CD14-positive monocyte (primary cell): Measurements from ENCODE around the gene ELP1. TPM values are rescaled to one million over a fixed set of nuclear protein-coding genes. Genes with fewer than 3 reads are reported as not detected.

Source experiments
- DNase-seq, 3 donors: peaks; one replicate each; pipeline ENCODE4 v3.0.0-alpha.2; 2011 to 2022
- H2AFZ ChIP-seq: 2 replicates; pipeline ENCODE4 v1.6.0; 2012; ENCODE audit warnings: mild to moderate bottlenecking, low read depth, low read length, inconsistent platforms; ENCODE audit not compliant: insufficient read depth, poor library complexity, severe bottlenecking
- H3K27ac ChIP-seq, 2 donors: 1 replicate in 1 of 2; 2 replicates in 1 of 2; pipeline ENCODE4 v1.5.1; 2012 to 2013; ENCODE audit warnings: low read length in 2 of 2, control low read depth in 1 of 2, inconsistent platforms in 1 of 2, low read depth in 1 of 2, mild to moderate bottlenecking in 1 of 2
- H3K27me3 ChIP-seq, 2 donors: one replicate each; pipeline versions ENCODE4 v1.6.0 to v1.6.1; 2011 to 2013; ENCODE audit warnings: low read length in 2 of 2; ENCODE audit not compliant: control insufficient read depth in 2 of 2, insufficient read depth in 2 of 2
- H3K36me3 ChIP-seq, 2 donors: replicated peaks in 1 of 2; 1 replicate in 1 of 2; 2 replicates in 1 of 2; pipeline versions ENCODE4 v1.5.1 to v1.6.1; 2012 to 2013; ENCODE audit warnings: low read length in 2 of 2, control low read depth in 1 of 2, inconsistent platforms in 1 of 2, mild to moderate bottlenecking in 1 of 2; ENCODE audit not compliant: insufficient read depth in 2 of 2, control insufficient read depth in 1 of 2
- H3K4me1 ChIP-seq, 2 donors: 1 replicate in 1 of 2; 2 replicates in 1 of 2; pipeline versions ENCODE4 v1.5.1 to v1.6.1; 2012 to 2013; ENCODE audit warnings: low read length in 2 of 2, control low read depth in 1 of 2, inconsistent platforms in 1 of 2, mild to moderate bottlenecking in 1 of 2, moderate library complexity in 1 of 2; ENCODE audit not compliant: insufficient read depth in 2 of 2, control insufficient read depth in 1 of 2
- H3K4me2 ChIP-seq: replicated peaks from 2 replicates; pipeline ENCODE3; 2012; ENCODE audit warnings: low read length, moderate library complexity, mild to moderate bottlenecking; ENCODE audit not compliant: poor library complexity, severe bottlenecking; ENCODE audit errors: extremely low read depth
- H3K4me3 ChIP-seq, 3 experiments: fragments of 200-600 bp in 1 of 3; sonication (generic) in 1 of 3; replicated peaks in 1 of 3; 1 replicate in 2 of 3; 2 replicates in 1 of 3; pipeline ENCODE4 v1.5.1; 2011 to 2013; ENCODE audit warnings: low read length in 3 of 3, mild to moderate bottlenecking in 3 of 3, control low read depth in 2 of 3, low read depth in 2 of 3, inconsistent platforms in 1 of 3, moderate library complexity in 1 of 3
- H3K79me2 ChIP-seq: 2 replicates; pipeline ENCODE4 v1.6.0; 2012; ENCODE audit warnings: mild to moderate bottlenecking, control low read depth, inconsistent platforms, low read length, moderate library complexity; ENCODE audit not compliant: insufficient read depth
- H3K9ac ChIP-seq: 2 replicates; pipeline ENCODE4 v1.6.0; 2017; ENCODE audit warnings: low read length, mild to moderate bottlenecking; ENCODE audit not compliant: insufficient read depth, poor library complexity, severe bottlenecking
- H3K9me3 ChIP-seq, 2 donors: replicated peaks in 1 of 2; 1 replicate in 1 of 2; 2 replicates in 1 of 2; pipeline versions ENCODE4 v1.5.1 to v1.6.1; 2012 to 2013; ENCODE audit warnings: low read length in 2 of 2, control low read depth in 1 of 2; ENCODE audit not compliant: control insufficient read depth in 1 of 2, insufficient read depth in 1 of 2
- H4K20me1 ChIP-seq: 2 replicates; pipeline ENCODE4 v1.6.0; 2012; ENCODE audit warnings: mild to moderate bottlenecking, low read length, control low read depth, moderate library complexity; ENCODE audit not compliant: insufficient read depth
- H3K27ac Mint-ChIP-seq, 7 donors: one replicate each; pipeline ENCODE4 v1.8.0; 2020; ENCODE audit warnings: mild to moderate bottlenecking in 7 of 7, mixed read lengths in 7 of 7, moderate library complexity in 6 of 7, inconsistent platforms in 2 of 7
- H3K27me3 Mint-ChIP-seq, 3 donors: one replicate each; pipeline ENCODE4 v1.8.0; 2021 to 2022; ENCODE audit warnings: low read depth in 3 of 3, mild to moderate bottlenecking in 3 of 3, mixed read lengths in 3 of 3, moderate library complexity in 3 of 3, inconsistent platforms in 1 of 3
- H3K36me3 Mint-ChIP-seq, 2 donors: one replicate each; pipeline ENCODE4 v1.8.0; 2020; ENCODE audit warnings: mixed read lengths in 2 of 2, inconsistent platforms in 1 of 2, mild to moderate bottlenecking in 1 of 2
- H3K4me1 Mint-ChIP-seq: one replicate; pipeline ENCODE4 v1.8.0; 2020; ENCODE audit warnings: mild to moderate bottlenecking, mixed read lengths
- H3K4me3 Mint-ChIP-seq, 2 donors: one replicate each; pipeline ENCODE4 v1.8.0; 2020; ENCODE audit warnings: mild to moderate bottlenecking in 2 of 2, mixed read lengths in 2 of 2, moderate library complexity in 1 of 2
- H3K9me3 Mint-ChIP-seq, 7 donors: one replicate each; pipeline ENCODE4 v1.8.0; 2020 to 2022; ENCODE audit warnings: mixed read lengths in 7 of 7, mild to moderate bottlenecking in 6 of 7, moderate library complexity in 6 of 7, inconsistent platforms in 2 of 7
- CTCF ChIP-seq: fragments of 200-600 bp; IDR thresholded peaks from one replicate; pipeline ENCODE4 v1.8.0; 2022; ENCODE audit warnings: antibody characterized with exemption, mild to moderate bottlenecking
- WGBS: methylation state at CpG from one replicate; pipeline ENCODE4 v1.1.5; 2013; ENCODE audit warnings: missing lambda C conversion rate; ENCODE audit not compliant: insufficient coverage; 5-methylcytosine and 5-hydroxymethylcytosine counted together
- intact Hi-C, 2 donors: fragments of 100-400 bp; cut with micrococcal nuclease; formaldehyde crosslinking; loops; one replicate each; pipeline versions ENCODE4 v1.15.0 to v1.15.1; 2023
- polyA plus RNA-seq, 3 donors: library from polyadenylated mRNA; depleted of rRNA in 1 of 3; unstranded in 2 of 3; stranded (reverse) in 1 of 3; fragments of 300-500 nt in 2 of 3; fragments of >200 nt in 1 of 3; fragmentation: Illumina TruSeq in 2 of 3; gene quantifications; 1 replicate in 2 of 3; 2 replicates in 1 of 3; pipeline ENCODE4 v1.2.3, GENCODE V29; 2012 to 2021

Gene ELP1
- polyA plus RNA-seq, 3 donors, result 7.9 to 12.2 (median 11.1) TPM

- peaks cover 0 to 2% (median 0%) of the 10 kb centered on the region in 7 donors for H3K9me3 Mint-ChIP-seq
- Histone ChIP-seq H3K27me3 (no peaks in the 10 kb centered on the region), H3K36me3 (peaks cover 6 to 17% of the 10 kb centered on the region in 2 donors), H3K79me2 (no peaks in the 10 kb centered on the region), H3K27ac (no peak overlapping the region), H2AFZ (no peak overlapping the region), H4K20me1 (no peaks in the 10 kb centered on the region), H3K4me3 (no peak overlapping the region), H3K9me3 (no peaks in the 10 kb centered on the region), H3K4me2 (no peak overlapping the region), H3K9ac (no peak overlapping the region), H3K4me1 (no peaks in the 10 kb centered on the region)
- DNase-seq, result no peak
- peaks cover 0 to 3% (median 0%) of the 10 kb centered on the region in 3 donors for H3K27me3 Mint-ChIP-seq
- TF ChIP-seq CTCF, result no peak
- intact Hi-C loops, result no loop called here
- no peak overlapping the region for H3K4me3 Mint-ChIP-seq
- H3K36me3 Mint-ChIP-seq, result peaks cover 24 to 27% of the 10 kb centered on the region in 2 donors
- no peak overlapping the region for H3K27ac Mint-ChIP-seq
- 100% methylated on average over 2 of the region's 4 CpGs for WGBS
- H3K4me1 Mint-ChIP-seq, result peaks cover 7% of the 10 kb centered on the region
Measured at GRCh38 chr9:108865037-108865436, 68.9 kb downstream of the ELP1 start.

- Histone ChIP-seq H3K9me3 (no peaks in the 10 kb centered on the region), H3K9ac (no peak overlapping the region), H3K4me3 (no peak overlapping the region), H3K79me2 (no peaks in the 10 kb centered on the region), H3K27ac (no peak overlapping the region), H3K36me3 (peaks cover 6 to 17% of the 10 kb centered on the region in 2 donors), H3K27me3 (no peaks in the 10 kb centered on the region), H4K20me1 (no peaks in the 10 kb centered on the region), H3K4me1 (no peaks in the 10 kb centered on the region), H3K4me2 (no peak overlapping the region), H2AFZ (no peak overlapping the region)
- Mint-ChIP-seq H3K36me3 (peaks cover 21 to 24% of the 10 kb centered on the region in 2 donors), H3K4me3 (no peak overlapping the region), H3K9me3 (peaks cover 0 to 2% (median 0%) of the 10 kb centered on the region in 7 donors), H3K27ac (no peak overlapping the region), H3K4me1 (peaks cover 7% of the 10 kb centered on the region), H3K27me3 (peaks cover 0 to 5% (median 0%) of the 10 kb centered on the region in 3 donors)
- intact Hi-C loops, result no loop called here
- no peak for TF ChIP-seq CTCF
- DNase-seq, result no peak
- WGBS, result 100% methylated on average over 1 of the region's 3 CpGs
Measured at GRCh38 chr9:108864446-108864845, 69.5 kb downstream of the ELP1 start.
